ENCODE results near the gene GIMAP7.
A peak's percentile ranks its signal among the peaks of the same experiment; 100 is the strongest.

Gene GIMAP7

GRCh38 chr7:150564566-150564965, 49.9 kb downstream of the GIMAP7 start:
- FAIRE-seq (no peak), DNase-seq (ENCODE audit: insufficient read length) (no peak)
- TF ChIP-seq POLR2AphosphoS5 (IDR thresholded peaks at IDR 0.05; ENCODE audit: low read depth, low read length) (no peak), POLR2A (IDR thresholded peaks at IDR 0.05; ENCODE audit: low read depth, low read length) (no peak), TAF1 (IDR thresholded peaks at IDR 0.05; ENCODE audit: borderline replicate concordance, low read depth, low read length) (no peak)

DNA sequence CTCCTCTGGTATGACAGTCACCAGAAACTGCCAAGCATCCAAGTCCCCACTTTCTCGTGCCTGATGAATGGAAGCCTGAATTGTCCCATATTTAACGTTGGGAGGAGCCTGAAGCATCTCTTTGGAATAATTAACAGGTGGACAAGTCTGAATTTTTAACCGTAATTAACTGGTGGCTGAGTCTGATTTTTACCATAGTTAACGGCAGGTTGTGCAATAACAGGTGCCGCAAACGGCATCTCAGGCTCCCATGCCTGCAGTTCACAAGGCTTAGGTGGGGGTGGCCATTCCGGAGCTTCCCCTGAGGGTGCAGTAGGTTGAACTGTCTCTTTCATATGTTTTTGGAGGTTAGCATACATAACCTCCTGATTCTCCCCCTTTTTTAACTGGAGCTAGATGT, 50.6 kb downstream of the GIMAP7 start:
- FAIRE-seq (peak; percentile 73), DNase-seq (ENCODE audit: insufficient read length) (no peak)
- TF ChIP-seq TAF1 (IDR thresholded peaks at IDR 0.05; ENCODE audit: borderline replicate concordance, low read depth, low read length) (no peak), POLR2A (IDR thresholded peaks at IDR 0.05; ENCODE audit: low read depth, low read length) (no peak), POLR2AphosphoS5 (IDR thresholded peaks at IDR 0.05; ENCODE audit: low read depth, low read length) (no peak)

DNA sequence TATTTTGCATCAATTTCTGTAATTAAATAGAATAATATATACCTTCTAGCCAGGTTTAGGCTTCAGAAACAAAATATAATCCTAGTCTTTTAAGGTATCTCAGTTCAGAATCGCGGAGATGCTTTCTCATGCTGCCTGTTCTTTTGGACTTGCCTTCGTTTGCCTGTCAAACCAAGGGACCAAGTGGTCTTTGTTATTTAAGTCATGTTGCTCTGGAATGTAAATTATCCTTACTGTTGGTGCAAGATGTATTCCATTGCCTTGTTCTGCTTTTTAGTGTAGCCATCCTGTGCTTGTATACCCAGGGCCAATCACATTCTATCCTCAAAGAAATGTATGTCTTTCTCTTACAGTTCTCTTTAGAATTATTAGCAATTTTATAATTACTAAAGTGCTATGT, 51.5 kb downstream of the GIMAP7 start:
- no peak for FAIRE-seq
- DNase-seq (ENCODE audit: insufficient read length) = no peak
- no peak for TF ChIP-seq TAF1 (IDR thresholded peaks at IDR 0.05; ENCODE audit: borderline replicate concordance, low read depth, low read length)
- TF ChIP-seq POLR2A (IDR thresholded peaks at IDR 0.05; ENCODE audit: low read depth, low read length) = no peak
- no peak for TF ChIP-seq POLR2AphosphoS5 (IDR thresholded peaks at IDR 0.05; ENCODE audit: low read depth, low read length)

DNA sequence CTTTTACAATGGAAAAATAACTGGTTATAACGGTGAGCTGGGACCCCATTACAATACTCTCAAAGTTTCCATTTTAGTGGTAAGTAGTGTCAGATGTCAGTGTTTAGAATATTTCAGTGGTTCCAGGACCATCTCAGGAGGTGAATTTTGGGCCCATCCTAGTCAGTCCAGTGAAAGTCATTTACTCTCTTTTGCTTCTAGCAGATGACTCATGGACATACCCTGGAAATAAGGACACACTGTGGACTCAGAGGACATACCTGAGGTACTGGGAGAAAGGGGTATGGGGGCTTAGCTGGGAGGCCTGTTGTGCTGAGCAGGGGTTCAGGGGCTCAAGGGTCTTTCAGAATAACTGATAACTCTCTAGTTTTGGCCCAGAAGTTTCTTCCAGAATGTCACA, 51.9 kb downstream of the GIMAP7 start:
- DNase-seq (ENCODE audit: insufficient read length) (no peak), FAIRE-seq (peak; percentile 40)
- TF ChIP-seq POLR2A (IDR thresholded peaks at IDR 0.05; ENCODE audit: low read depth, low read length) (no peak), TAF1 (IDR thresholded peaks at IDR 0.05; ENCODE audit: borderline replicate concordance, low read depth, low read length) (no peak), POLR2AphosphoS5 (IDR thresholded peaks at IDR 0.05; ENCODE audit: low read depth, low read length) (no peak)

DNA sequence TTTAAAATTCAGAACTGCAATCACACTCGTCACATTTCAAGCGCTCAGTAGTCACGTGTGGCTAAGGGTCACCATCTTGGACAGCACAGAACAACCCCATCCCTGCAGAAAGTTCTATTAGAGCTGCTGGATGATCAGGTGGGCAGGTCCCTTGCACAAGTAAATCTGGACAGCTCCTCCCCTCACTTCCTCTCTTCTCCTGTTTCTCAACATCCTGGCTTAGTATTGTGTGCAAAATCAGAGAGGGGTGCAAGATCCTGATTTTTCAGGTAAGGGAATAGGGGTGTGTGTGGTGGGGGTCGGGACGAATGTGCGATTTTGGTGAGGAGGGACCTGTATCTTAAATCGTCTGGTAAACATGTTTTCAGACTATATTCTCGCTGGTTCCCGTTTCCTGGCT, 52.5 kb downstream of the GIMAP7 start, which contains the start of gene GIMAP4:
TSS of gene GIMAP4 (plus strand) at position 222 of the 400 bp plus-strand sequence. CDS start 2,512 bp downstream, outside the sequence.
- DNase-seq (ENCODE audit: insufficient read length) (no peak), FAIRE-seq (peak; percentile 83)
- TF ChIP-seq POLR2AphosphoS5 (IDR thresholded peaks at IDR 0.05; ENCODE audit: low read depth, low read length) = no peak
- no peak for TF ChIP-seq POLR2A (IDR thresholded peaks at IDR 0.05; ENCODE audit: low read depth, low read length)
- TF ChIP-seq TAF1 (IDR thresholded peaks at IDR 0.05; ENCODE audit: borderline replicate concordance, low read depth, low read length) = no peak

GRCh38 chr7:150567871-150568301, 53.2 kb downstream of the GIMAP7 start:
- FAIRE-seq (no peak), DNase-seq (ENCODE audit: insufficient read length) (no peak)
- TF ChIP-seq TAF1 (IDR thresholded peaks at IDR 0.05; ENCODE audit: borderline replicate concordance, low read depth, low read length) = no peak
- no peak for TF ChIP-seq POLR2A (IDR thresholded peaks at IDR 0.05; ENCODE audit: low read depth, low read length)
- no peak for TF ChIP-seq POLR2AphosphoS5 (IDR thresholded peaks at IDR 0.05; ENCODE audit: low read depth, low read length)

GRCh38 chr7:150568714-150569113, 54.0 kb downstream of the GIMAP7 start:
- DNase-seq (ENCODE audit: insufficient read length) (no peak), FAIRE-seq (peak; percentile 24)
- TF ChIP-seq POLR2AphosphoS5 (IDR thresholded peaks at IDR 0.05; ENCODE audit: low read depth, low read length) = no peak
- TF ChIP-seq TAF1 (IDR thresholded peaks at IDR 0.05; ENCODE audit: borderline replicate concordance, low read depth, low read length) = no peak
- TF ChIP-seq POLR2A (IDR thresholded peaks at IDR 0.05; ENCODE audit: low read depth, low read length) = no peak

DNA sequence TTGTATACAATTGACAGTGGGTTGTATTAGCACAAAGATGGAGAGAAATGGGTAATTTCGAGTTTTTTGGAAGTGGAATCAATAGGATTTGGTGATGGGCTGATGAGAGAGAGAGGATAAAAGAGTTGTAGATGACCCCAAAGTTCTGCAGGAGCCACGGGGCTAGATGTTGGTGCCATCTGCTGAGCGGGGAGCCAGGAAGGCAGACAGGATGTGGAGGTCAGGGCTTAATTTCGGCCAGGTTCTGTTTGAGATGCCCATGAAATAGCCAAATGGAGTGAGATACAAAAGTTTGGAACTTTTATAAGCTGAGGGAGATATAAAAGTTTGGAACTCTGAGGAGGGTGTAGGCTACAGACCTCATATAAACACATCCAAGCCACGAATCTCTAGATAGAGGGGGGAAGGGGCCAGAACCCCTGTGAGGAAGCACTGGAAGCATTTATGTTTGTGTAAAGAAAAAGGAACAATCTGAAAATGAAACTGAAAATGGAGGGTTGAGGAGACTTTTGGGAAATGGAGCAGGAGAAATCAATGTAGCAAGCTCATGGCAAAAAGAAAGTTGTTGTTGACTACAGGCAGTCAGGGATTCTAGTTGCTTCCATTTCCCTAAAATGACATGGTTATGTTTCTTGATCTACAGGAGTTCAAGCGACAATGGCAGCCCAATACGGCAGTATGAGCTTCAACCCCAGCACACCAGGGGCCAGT, 54.7 kb downstream of the GIMAP7 start:
- FAIRE-seq (peak; percentile 46), DNase-seq (ENCODE audit: insufficient read length) (no peak)
- no peak for TF ChIP-seq POLR2A (IDR thresholded peaks at IDR 0.05; ENCODE audit: low read depth, low read length)
- no peak for TF ChIP-seq TAF1 (IDR thresholded peaks at IDR 0.05; ENCODE audit: borderline replicate concordance, low read depth, low read length)
- no peak for TF ChIP-seq POLR2AphosphoS5 (IDR thresholded peaks at IDR 0.05; ENCODE audit: low read depth, low read length)

Data from GM12892 (cell line).